CD8-positive, alpha-beta memory T cell (primary cell): ENCODE data around the gene HLA-E. TPM values are rescaled to one million over a fixed set of nuclear protein-coding genes. Genes with fewer than 3 reads are reported as not detected.
A peak's percentile ranks its signal among the peaks of the same experiment; 100 is the strongest.
"Not testable (repeated sequence)": the region's sequence is repeated elsewhere in the genome, so short reads cannot be mapped to it uniquely, and the experiment has no call there.

Experiments
- CTCF ChIA-PET: fragments of 350-600 bp; sonication (Branson Sonifier 250); formaldehyde crosslinking; loops from one replicate; lab custom pipeline; 2021; ENCODE audit warnings: antibody characterized with exemption; lab: Charles Lee
- POLR2A ChIA-PET: fragments of 350-600 bp; sonication (Branson Sonifier 250); formaldehyde crosslinking; loops from one replicate; lab custom pipeline; 2021; ENCODE audit warnings: antibody characterized with exemption; lab: Charles Lee
- DNase-seq, 5 donors: peaks; one replicate each; pipeline versions ENCODE4 v3.0.0 to v3.0.0-alpha.2; 2020 to 2022; ENCODE audit warnings: mixed read lengths in 1 of 5
- H3K27ac ChIP-seq: one replicate; pipeline ENCODE4 v1.7.0; 2013; ENCODE audit warnings: low read depth, mild to moderate bottlenecking, low read length, moderate library complexity
- H3K27me3 ChIP-seq: 2 replicates; pipeline ENCODE4 v1.7.0; 2013; ENCODE audit warnings: low read length, mild to moderate bottlenecking; ENCODE audit not compliant: insufficient read depth, poor library complexity, severe bottlenecking
- H3K36me3 ChIP-seq: 2 replicates; pipeline ENCODE4 v1.7.0; 2013; ENCODE audit warnings: mild to moderate bottlenecking, low read length, moderate library complexity; ENCODE audit not compliant: insufficient read depth
- H3K4me1 ChIP-seq: 2 replicates; pipeline ENCODE4 v1.7.0; 2013; ENCODE audit warnings: mild to moderate bottlenecking, low read length, moderate library complexity; ENCODE audit not compliant: insufficient read depth
- H3K4me3 ChIP-seq: 2 replicates; pipeline ENCODE4 v1.7.0; 2013; ENCODE audit warnings: mild to moderate bottlenecking, low read length
- H3K9me3 ChIP-seq: 2 replicates; pipeline ENCODE4 v1.7.0; 2013; ENCODE audit warnings: mild to moderate bottlenecking, low read length
- H3K27ac Mint-ChIP-seq, 8 donors: one replicate each; pipeline ENCODE4 v1.8.0; 2020 to 2021; ENCODE audit warnings: mixed read lengths in 8 of 8, mild to moderate bottlenecking in 6 of 8, inconsistent platforms in 3 of 8, moderate library complexity in 3 of 8
- H3K27me3 Mint-ChIP-seq, 2 donors: one replicate each; pipeline ENCODE4 v1.8.0; 2020 to 2021; ENCODE audit warnings: mixed read lengths in 2 of 2, mild to moderate bottlenecking in 1 of 2, moderate library complexity in 1 of 2
- H3K36me3 Mint-ChIP-seq, 3 donors: one replicate each; pipeline ENCODE4 v1.8.0; 2020 to 2021; ENCODE audit warnings: mixed read lengths in 3 of 3, inconsistent platforms in 1 of 3, mild to moderate bottlenecking in 1 of 3
- H3K4me1 Mint-ChIP-seq, 3 donors: one replicate each; pipeline ENCODE4 v1.8.0; 2020 to 2021; ENCODE audit warnings: mixed read lengths in 3 of 3, inconsistent platforms in 1 of 3, mild to moderate bottlenecking in 1 of 3
- H3K4me3 Mint-ChIP-seq, 7 donors: one replicate each; pipeline ENCODE4 v1.8.0; 2020 to 2021; ENCODE audit warnings: mixed read lengths in 7 of 7, mild to moderate bottlenecking in 6 of 7, moderate library complexity in 4 of 7, inconsistent platforms in 2 of 7
- H3K9me3 Mint-ChIP-seq, 5 donors: one replicate each; pipeline ENCODE4 v1.8.0; 2020 to 2022; ENCODE audit warnings: mixed read lengths in 5 of 5, mild to moderate bottlenecking in 3 of 5, moderate library complexity in 2 of 5, inconsistent platforms in 1 of 5
- polyA plus RNA-seq: library from polyadenylated mRNA; unstranded; fragments of 300-500 nt; fragmentation: Illumina TruSeq; gene quantifications from one replicate; pipeline ENCODE4 v1.2.3, GENCODE V29; 2021
- total RNA-seq, 2 experiments: library from RNA; stranded (reverse); gene quantifications; one replicate each; pipeline ENCODE4 v1.2.3, GENCODE V29; 2021

HLA-E gene
- total and polyA plus RNA-seq, 3 experiments from 2014 or later: 502 to 2,881 (median 511) TPM

DNA sequence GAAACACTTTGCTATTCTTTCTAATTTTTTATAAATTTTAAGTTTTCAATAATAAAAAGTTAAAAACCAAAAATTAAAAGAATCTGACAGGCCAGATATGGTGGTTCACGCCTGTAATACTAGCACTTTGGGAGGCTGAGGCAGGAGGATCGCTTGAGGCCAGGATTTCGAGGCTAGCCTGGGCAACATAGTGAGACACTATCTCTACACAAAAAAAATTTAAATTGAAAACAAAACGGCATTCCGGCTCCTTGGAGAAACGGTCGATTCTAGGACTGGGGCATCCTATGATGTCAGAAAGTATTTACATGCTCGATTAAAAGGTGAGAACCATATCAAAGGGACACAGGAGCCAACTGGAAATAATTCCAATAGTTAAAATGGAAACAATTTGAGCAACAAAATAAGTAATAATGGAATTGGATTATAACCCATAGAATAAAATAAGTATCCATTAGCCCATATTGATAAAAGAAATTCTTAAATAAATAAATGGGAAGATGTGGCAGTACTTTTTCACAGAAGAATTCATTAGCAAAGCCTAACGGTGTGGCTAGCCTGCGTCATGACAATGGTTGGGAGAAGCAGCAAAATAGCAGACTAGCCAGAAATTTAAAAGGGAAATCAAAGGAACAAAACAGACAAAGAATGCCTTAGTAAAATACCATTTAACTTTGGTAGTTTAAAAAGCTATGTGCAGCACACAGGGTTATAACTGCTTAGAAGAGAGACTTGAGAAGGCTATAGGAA lies 21.3 kb downstream of the HLA-E start:
- Histone ChIP-seq H3K9me3 (no peaks in the 10 kb centered on the region), H3K4me3 (no peak overlapping the region), H3K27me3 (no peaks in the 10 kb centered on the region), H3K4me1 (peaks cover 67% of the 10 kb centered on the region), H3K27ac (no peak overlapping the region), H3K36me3 (no peaks in the 10 kb centered on the region)
- Mint-ChIP-seq H3K36me3 (no peaks in the 10 kb centered on the region), H3K4me1 (peaks cover 65 to 82% (median 81%) of the 10 kb centered on the region in 3 donors), H3K9me3 (peaks cover 0 to 2% (median 0%) of the 10 kb centered on the region in 5 donors), H3K27me3 (no peaks in the 10 kb centered on the region), H3K4me3 (peak overlapping the region in 2 of 7 donors; percentile 10 to 23), H3K27ac (peak overlapping the region in 7 of 8 donors; percentile 38 to 96 (median 50))
- ChIA-PET POLR2A (interaction anchor here (0.8 to 5.1 kb wide), 5 partner anchors 11 to 206 kb away, joined by 3 to 94 read pairs (median 8); partner anchors contain the start of gene MDC1), CTCF (interaction anchor here (0.9 to 12.3 kb wide), 7 partner anchors 10 to 104 kb away, joined by 3 to 113 read pairs (median 15); no protein-coding TSS in a partner anchor)
- DNase-seq: no peak

DNA sequence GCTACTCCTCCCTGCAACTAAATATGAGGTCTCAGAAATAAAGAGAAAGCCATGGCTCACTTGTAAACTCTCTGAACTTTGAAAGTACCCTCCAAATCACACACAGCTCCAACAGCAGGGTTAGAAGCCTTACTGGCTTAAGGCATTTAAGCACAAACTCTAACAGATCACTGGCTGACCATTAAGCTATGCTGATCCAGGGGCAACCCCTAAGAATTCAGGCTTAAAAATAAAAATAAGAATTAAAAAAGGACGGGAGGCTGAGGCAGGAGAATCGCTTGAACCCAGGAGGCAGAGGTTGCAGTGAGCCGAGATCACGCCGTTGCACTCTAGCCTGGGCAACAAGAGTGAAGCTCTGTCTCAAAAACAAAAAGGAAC lies 21.8 kb downstream of the HLA-E start:
- no peak overlapping the region for H3K4me3 ChIP-seq
- CTCF ChIA-PET: interaction anchor here (0.9 to 12.3 kb wide), 5 partner anchors 10 to 103 kb away, joined by 3 to 113 read pairs (median 6); no protein-coding TSS in a partner anchor
- H3K4me1 ChIP-seq: peaks cover 67% of the 10 kb centered on the region
- no peaks in the 10 kb centered on the region for H3K27me3 Mint-ChIP-seq
- no peak for DNase-seq
- no peaks in the 10 kb centered on the region for H3K27me3 ChIP-seq
- peaks cover 0 to 2% (median 0%) of the 10 kb centered on the region in 5 donors for H3K9me3 Mint-ChIP-seq
- no peak overlapping the region for H3K27ac ChIP-seq
- H3K9me3 ChIP-seq: no peaks in the 10 kb centered on the region
- H3K4me1 Mint-ChIP-seq: peaks cover 68 to 82% (median 80%) of the 10 kb centered on the region in 3 donors
- no peaks in the 10 kb centered on the region for H3K36me3 ChIP-seq
- POLR2A ChIA-PET: interaction anchor here (0.5 to 5.1 kb wide), 5 partner anchors 11 to 206 kb away, joined by 3 to 94 read pairs (median 3); partner anchors contain the start of gene MDC1
- no peaks in the 10 kb centered on the region for H3K36me3 Mint-ChIP-seq
- H3K27ac Mint-ChIP-seq: peak overlapping the region; percentile 39 to 96 (median 58)
- H3K4me3 Mint-ChIP-seq: peak overlapping the region in 1 of 7 donors; percentile 2

DNA sequence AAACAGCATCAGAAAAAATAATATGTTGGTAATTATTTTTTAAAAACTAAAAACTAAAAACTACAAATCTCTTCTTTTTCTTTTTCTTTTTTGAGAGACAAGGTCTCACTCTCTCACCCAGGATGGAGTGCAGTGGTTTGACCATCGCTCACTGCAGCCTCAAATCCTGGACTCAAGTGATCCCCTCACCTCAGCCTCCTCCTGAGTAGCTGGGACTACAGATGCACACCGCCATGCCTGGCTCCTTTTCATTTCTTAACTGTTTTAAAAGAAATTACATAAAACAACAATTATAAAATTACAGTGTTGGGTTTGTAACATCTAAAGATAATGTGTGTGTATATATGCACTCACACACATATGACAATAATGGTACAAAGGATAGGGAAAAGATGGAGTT lies 24.1 kb downstream of the HLA-E start:
- Histone ChIP-seq H3K27ac (no peak overlapping the region), H3K36me3 (no peaks in the 10 kb centered on the region), H3K4me1 (peaks cover 65% of the 10 kb centered on the region), H3K27me3 (no peaks in the 10 kb centered on the region), H3K4me3 (no peak overlapping the region), H3K9me3 (peaks cover 2% of the 10 kb centered on the region)
- Mint-ChIP-seq H3K27ac (peak overlapping the region in 3 of 8 donors; percentile 50 to 77 (median 52)), H3K4me3 (no peak overlapping the region), H3K36me3 (peaks cover 0 to 3% (median 0%) of the 10 kb centered on the region in 3 donors), H3K9me3 (peaks cover 3% of the 10 kb centered on the region in 5 donors), H3K27me3 (no peaks in the 10 kb centered on the region), H3K4me1 (peaks cover 64 to 78% (median 75%) of the 10 kb centered on the region in 3 donors)
- POLR2A ChIA-PET: interaction anchor here (0.6 kb wide), 1 partner anchor 20 kb away, joined by 3 read pairs; no protein-coding TSS in a partner anchor
- DNase-seq: no peak
- CTCF ChIA-PET: interaction anchor here (8.2 to 12.3 kb wide), 2 partner anchors 17 to 21 kb away, joined by 50 to 113 read pairs; no protein-coding TSS in a partner anchor

DNA sequence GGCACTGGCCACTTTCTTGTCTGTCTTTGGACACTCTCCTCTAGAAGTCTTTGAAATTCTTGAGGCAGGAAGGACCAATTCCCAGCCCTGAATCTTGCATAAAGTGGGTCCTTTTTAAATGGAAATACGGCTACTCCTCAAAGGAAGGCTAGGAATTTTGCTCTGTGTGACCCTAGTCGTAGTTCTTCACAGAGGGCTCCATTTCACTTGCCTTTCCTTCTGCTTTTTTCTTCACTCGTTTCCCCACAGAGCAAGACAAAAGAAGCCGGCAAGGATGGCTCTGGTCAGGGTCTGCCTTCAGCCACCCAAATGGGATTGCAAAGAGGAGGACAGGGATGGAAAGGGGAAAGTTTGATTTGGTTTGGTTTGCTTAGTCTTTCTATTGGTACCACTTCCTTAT lies 25.8 kb downstream of the HLA-E start:
- peak in 1 of 5 donors; percentile 20 for DNase-seq
- Mint-ChIP-seq H3K4me1 (peaks cover 59 to 74% (median 72%) of the 10 kb centered on the region in 3 donors), H3K9me3 (peaks cover 3 to 12% (median 7%) of the 10 kb centered on the region in 5 donors), H3K27ac (peak overlapping the region in 7 of 8 donors; percentile 94 to 99 (median 98)), H3K36me3 (peaks cover 0 to 18% (median 0%) of the 10 kb centered on the region in 3 donors), H3K4me3 (peak overlapping the region; percentile 72 to 93 (median 90)), H3K27me3 (no peaks in the 10 kb centered on the region)
- H3K4me3 ChIP-seq: peak overlapping the region; percentile 23
- no peaks in the 10 kb centered on the region for H3K36me3 ChIP-seq
- ChIA-PET CTCF (interaction anchor here (1.3 to 12.3 kb wide), 3 partner anchors 15 to 31 kb away, joined by 3 to 113 read pairs (median 50); no protein-coding TSS in a partner anchor), POLR2A (interaction anchor here (1.7 to 2.9 kb wide), 2 partner anchors 22 to 25 kb away, joined by 20 to 41 read pairs; no protein-coding TSS in a partner anchor)
- peaks cover 4% of the 10 kb centered on the region for H3K9me3 ChIP-seq
- H3K27me3 ChIP-seq: no peaks in the 10 kb centered on the region
- H3K4me1 ChIP-seq: peaks cover 60% of the 10 kb centered on the region
- H3K27ac ChIP-seq: no peak overlapping the region

DNA sequence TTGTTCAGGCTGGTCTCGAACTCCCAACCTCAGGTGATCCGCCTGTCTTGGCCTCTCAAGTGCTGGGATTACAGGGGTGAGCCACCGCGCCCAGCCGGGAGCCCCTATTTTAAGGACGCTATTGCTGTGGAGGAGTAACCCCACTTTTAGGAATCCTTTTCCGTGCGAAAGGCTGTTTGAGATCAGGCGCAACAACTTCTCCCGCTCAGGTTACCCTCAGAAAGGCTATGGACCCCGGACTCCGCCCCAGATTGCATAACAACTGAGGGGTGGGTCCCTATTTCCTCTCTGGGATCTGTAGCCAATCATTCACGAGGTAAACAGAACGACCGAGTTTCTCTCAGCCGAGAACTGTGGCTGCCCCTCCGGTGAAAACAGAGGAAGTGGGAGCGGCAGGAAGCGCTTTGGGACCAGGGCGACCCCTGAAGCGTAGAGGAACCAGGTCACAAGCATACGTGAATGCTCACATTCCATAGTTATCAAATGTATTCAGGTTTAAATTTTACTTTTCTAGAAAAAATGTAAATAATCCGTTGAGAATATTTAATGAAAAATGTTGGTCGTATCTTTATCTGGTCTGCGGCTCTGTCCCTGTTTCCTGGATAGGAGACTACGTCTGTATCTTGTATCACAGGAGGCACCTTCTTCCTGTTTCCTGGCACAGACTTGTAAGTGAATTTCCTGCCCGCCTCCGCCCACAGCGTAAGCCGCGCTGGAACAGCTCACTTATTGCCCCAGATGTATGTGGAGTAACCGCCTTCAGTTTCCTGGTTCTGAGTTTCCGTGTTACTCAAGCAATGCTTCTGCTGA lies 26.8 kb downstream of the HLA-E start:
- peak overlapping the region; percentile 85 to 99 (median 98) for H3K27ac Mint-ChIP-seq
- H3K4me1 ChIP-seq: peaks cover 50% of the 10 kb centered on the region
- H3K27me3 ChIP-seq: no peaks in the 10 kb centered on the region
- peaks cover 3 to 13% (median 7%) of the 10 kb centered on the region in 5 donors for H3K9me3 Mint-ChIP-seq
- POLR2A ChIA-PET: interaction anchor here (0.6 to 2.9 kb wide), 16 partner anchors 12 to 346 kb away, joined by 3 to 41 read pairs (median 4); partner anchors contain the start of genes ABCF1, MRPS18B and PPP1R10
- peak; percentile 79 to 95 (median 95) for DNase-seq
- H3K36me3 Mint-ChIP-seq: peaks cover 0 to 19% (median 0%) of the 10 kb centered on the region in 3 donors
- peak overlapping the region; percentile 58 for H3K4me3 ChIP-seq
- peak overlapping the region; percentile 75 to 93 (median 90) for H3K4me3 Mint-ChIP-seq
- H3K9me3 ChIP-seq: peaks cover 4% of the 10 kb centered on the region
- peak overlapping the region; percentile 83 for H3K27ac ChIP-seq
- H3K27me3 Mint-ChIP-seq: no peaks in the 10 kb centered on the region
- peaks cover 52 to 65% (median 63%) of the 10 kb centered on the region in 3 donors for H3K4me1 Mint-ChIP-seq
- CTCF ChIA-PET: interaction anchor here (0.9 to 12.3 kb wide), 7 partner anchors 14 to 212 kb away, joined by 3 to 113 read pairs (median 14); no protein-coding TSS in a partner anchor
- H3K36me3 ChIP-seq: no peaks in the 10 kb centered on the region

DNA sequence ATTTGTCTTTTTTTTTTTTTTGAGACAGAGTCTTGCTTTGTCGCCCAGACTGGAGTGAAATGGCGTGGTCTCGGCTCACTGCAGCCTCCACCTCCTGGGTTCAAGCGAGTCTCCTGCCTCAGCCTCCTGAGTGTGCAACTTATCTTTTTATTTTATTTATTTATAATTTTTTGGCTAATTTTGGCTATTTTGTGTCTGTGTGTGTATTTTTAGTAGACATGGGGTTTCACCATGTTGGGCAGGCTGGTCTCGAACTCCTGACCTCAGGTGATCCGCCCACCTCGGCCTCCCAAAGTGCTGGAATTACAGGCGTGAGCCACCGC lies 27.4 kb downstream of the HLA-E start:
- Mint-ChIP-seq H3K36me3 (peaks cover 0 to 19% (median 3%) of the 10 kb centered on the region in 3 donors), H3K4me3 (peak overlapping the region; percentile 75 to 93 (median 90)), H3K9me3 (peaks cover 3 to 13% (median 7%) of the 10 kb centered on the region in 5 donors), H3K4me1 (peaks cover 46 to 60% (median 58%) of the 10 kb centered on the region in 3 donors), H3K27ac (peak overlapping the region; percentile 85 to 99 (median 98))
- H3K4me1 ChIP-seq: peaks cover 44% of the 10 kb centered on the region
- H3K27me3 Mint-ChIP-seq, DNase-seq, H3K27me3 ChIP-seq, H3K4me3 ChIP-seq, H3K9me3 ChIP-seq, H3K36me3 ChIP-seq: not testable (repeated sequence)
- POLR2A ChIA-PET: interaction anchor here (0.6 to 2.9 kb wide), 15 partner anchors 11 to 345 kb away, joined by 3 to 41 read pairs (median 5); partner anchors contain the start of genes ABCF1, MRPS18B and PPP1R10
- CTCF ChIA-PET: interaction anchor here (0.9 to 12.3 kb wide), 7 partner anchors 8 to 211 kb away, joined by 3 to 113 read pairs (median 6); no protein-coding TSS in a partner anchor
- peak overlapping the region; percentile 83 for H3K27ac ChIP-seq
